HCEC 1CT (cell line): Measurements from ENCODE around the gene CDC37.
A peak's percentile ranks its signal among the peaks of the same experiment; 100 is the strongest.
"Not testable (repeated sequence)": the region's sequence is repeated elsewhere in the genome, so short reads cannot be mapped to it uniquely, and the experiment has no call there.

Source experiments
- DNase-seq: peaks from one replicate; pipeline ENCODE4 v3.0.0-alpha.2; 2017

Gene CDC37

GRCh38 chr19:10393137-10393536, 10.2 kb downstream of the CDC37 start:
- no peak for DNase-seq

GRCh38 chr19:10392120-10392519, 11.2 kb downstream of the CDC37 start:
- no peak for DNase-seq

GRCh38 chr19:10390652-10391286, 12.6 kb downstream of the CDC37 start:
- peak; percentile 39 for DNase-seq

- DNase-seq = no peak
Observed at GRCh38 chr19:10389863-10390262, 13.5 kb downstream of the CDC37 start.

- DNase-seq = peak; percentile 45
Observed at GRCh38 chr19:10388957-10389356, 14.4 kb downstream of the CDC37 start.

GRCh38 chr19:10384580-10384979, 18.8 kb downstream of the CDC37 start:
- DNase-seq = no peak

- not testable (repeated sequence) for DNase-seq
Observed at GRCh38 chr19:10383223-10383499, 20.2 kb downstream of the CDC37 start.

- peak; percentile 96 for DNase-seq
Observed at GRCh38 chr19:10380313-10381102, 22.8 kb downstream of the CDC37 start, which contains the start of gene TYK2. Gene TYK2 (minus strand): TSS chr19:10380572. CDS start chr19:10378406, 2,166 bp downstream.

GRCh38 chr19:10379880-10380312, 23.4 kb downstream of the CDC37 start:
- no peak for DNase-seq

GRCh38 chr19:10378124-10378523, 25.2 kb downstream of the CDC37 start:
- no peak for DNase-seq

- not testable (repeated sequence) for DNase-seq
Observed at GRCh38 chr19:10377140-10377640, 26.2 kb downstream of the CDC37 start.

- DNase-seq = no peak
Observed at GRCh38 chr19:10374931-10375330, 28.4 kb downstream of the CDC37 start.

- DNase-seq = no peak
Observed at GRCh38 chr19:10372690-10373089, 30.7 kb downstream of the CDC37 start.

GRCh38 chr19:10368101-10368803, 35.1 kb downstream of the CDC37 start:
- no peak for DNase-seq

- not testable (repeated sequence) for DNase-seq
Observed at GRCh38 chr19:10366950-10367512, 36.3 kb downstream of the CDC37 start.

GRCh38 chr19:10365518-10365917, 37.8 kb downstream of the CDC37 start:
- DNase-seq = no peak

GRCh38 chr19:10364644-10365043, 38.7 kb downstream of the CDC37 start:
- no peak for DNase-seq

GRCh38 chr19:10363789-10364281, 39.5 kb downstream of the CDC37 start:
- DNase-seq = no peak

- no peak for DNase-seq
Observed at GRCh38 chr19:10362259-10362658, 41.1 kb downstream of the CDC37 start.

- DNase-seq = no peak
Observed at GRCh38 chr19:10361569-10362011, 41.8 kb downstream of the CDC37 start.

GRCh38 chr19:10356431-10356830, 46.9 kb downstream of the CDC37 start:
- DNase-seq = no peak

GRCh38 chr19:10353793-10354391, 49.5 kb downstream of the CDC37 start:
- DNase-seq = no peak
